K562 (cell line): ENCODE measurements around the gene CLCN2.

ENCODE experiments used
- CEBPB ChIP-seq: fragments of 450-650 bp; IDR thresholded peaks from 2 replicates; pipeline ENCODE4 v1.6.1; 2016; ENCODE audit warnings: missing genetic modification characterization, missing compliant biosample characterization
- ELF1 ChIP-seq: fragments of 200-800 bp; sonication (Bioruptor generic); IDR thresholded peaks from 2 replicates; pipeline ENCODE4 v1.6.1; 2016; ENCODE audit warnings: missing genetic modification characterization, missing compliant biosample characterization
- ZNF41 ChIP-seq: fragments of 250-450 bp; sonication (Bioruptor Pico); conservative IDR thresholded peaks from 2 replicates; pipeline ENCODE4 v1.4.0; 2020; ENCODE audit warnings: mild to moderate bottlenecking
- TF ChIP-seq, protein P1 (sequence below), 3 experiments: IDR thresholded peaks in 2 of 3; conservative IDR thresholded peaks in 1 of 3; 2 replicates each; pipeline ENCODE4 v1.5.1; 2011 to 2012; ENCODE audit warnings: low read length in 3 of 3, mild to moderate bottlenecking in 3 of 3, control low read depth in 2 of 3, improper control_type of control experiment in 1 of 3, inconsistent platforms in 1 of 3, low read depth in 1 of 3, mixed read lengths in 1 of 3, moderate library complexity in 1 of 3; ENCODE audit not compliant: insufficient read depth in 2 of 3

DNA sequence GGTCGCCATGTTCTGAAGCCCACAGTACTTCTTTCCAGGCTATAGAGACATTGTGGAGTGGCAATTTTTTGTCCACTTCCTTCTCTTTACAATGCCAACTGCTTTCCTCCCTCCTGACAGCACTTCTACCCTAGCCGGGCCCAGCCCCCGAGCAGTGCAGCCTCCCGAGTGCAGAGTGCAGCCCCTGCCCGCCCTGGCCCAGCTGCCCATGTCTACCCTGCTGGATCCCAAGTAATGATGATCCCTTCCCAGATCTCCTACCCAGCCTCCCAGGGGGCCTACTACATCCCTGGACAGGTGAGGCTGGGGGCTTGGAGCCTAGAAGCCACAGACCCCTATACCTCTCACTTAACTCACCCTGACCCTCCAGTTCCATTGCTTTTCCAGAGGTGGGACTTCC lies 44.2 kb downstream of the CLCN2 start:
- TF ChIP-seq ELF1 (tag), result no peak
- TF ChIP-seq ZNF41, result no peak
- TF ChIP-seq, protein P1, sequence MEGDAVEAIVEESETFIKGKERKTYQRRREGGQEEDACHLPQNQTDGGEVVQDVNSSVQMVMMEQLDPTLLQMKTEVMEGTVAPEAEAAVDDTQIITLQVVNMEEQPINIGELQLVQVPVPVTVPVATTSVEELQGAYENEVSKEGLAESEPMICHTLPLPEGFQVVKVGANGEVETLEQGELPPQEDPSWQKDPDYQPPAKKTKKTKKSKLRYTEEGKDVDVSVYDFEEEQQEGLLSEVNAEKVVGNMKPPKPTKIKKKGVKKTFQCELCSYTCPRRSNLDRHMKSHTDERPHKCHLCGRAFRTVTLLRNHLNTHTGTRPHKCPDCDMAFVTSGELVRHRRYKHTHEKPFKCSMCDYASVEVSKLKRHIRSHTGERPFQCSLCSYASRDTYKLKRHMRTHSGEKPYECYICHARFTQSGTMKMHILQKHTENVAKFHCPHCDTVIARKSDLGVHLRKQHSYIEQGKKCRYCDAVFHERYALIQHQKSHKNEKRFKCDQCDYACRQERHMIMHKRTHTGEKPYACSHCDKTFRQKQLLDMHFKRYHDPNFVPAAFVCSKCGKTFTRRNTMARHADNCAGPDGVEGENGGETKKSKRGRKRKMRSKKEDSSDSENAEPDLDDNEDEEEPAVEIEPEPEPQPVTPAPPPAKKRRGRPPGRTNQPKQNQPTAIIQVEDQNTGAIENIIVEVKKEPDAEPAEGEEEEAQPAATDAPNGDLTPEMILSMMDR (IDR thresholded peaks at IDR 0.05 in 2 of 3, conservative IDR thresholded peaks at IDR 0.05 in 1 of 3; ENCODE audit: insufficient read depth in 2 of 3, low read depth in 1 of 3, low read length in 3 of 3), result no peak
- no peak for TF ChIP-seq CEBPB
